ENCODE results near the gene FOSB.

The FOSB gene

DNA sequence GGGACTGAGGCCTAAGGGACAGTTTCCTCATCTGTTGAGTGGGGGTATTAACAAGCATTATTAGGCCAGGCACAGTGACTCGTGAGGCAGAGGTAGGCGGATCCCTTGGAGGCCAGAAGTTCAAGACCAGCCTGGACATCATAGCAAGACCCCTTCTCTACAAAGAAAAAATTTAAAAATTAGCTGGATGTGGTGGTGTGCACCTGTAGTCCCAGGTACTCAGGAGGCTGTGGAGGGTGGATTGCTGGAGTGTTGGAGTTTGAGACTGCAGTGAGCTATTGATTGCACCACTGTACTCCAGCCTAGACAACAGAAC, 11.3 kb upstream of the FOSB start:
- TF ChIP-seq TEAD4 (IDR thresholded peaks at IDR 0.05) (no peak), TCF12 (IDR thresholded peaks at IDR 0.05; ENCODE audit: low read depth) (no peak), NFIC (IDR thresholded peaks at IDR 0.05) (no peak)

DNA sequence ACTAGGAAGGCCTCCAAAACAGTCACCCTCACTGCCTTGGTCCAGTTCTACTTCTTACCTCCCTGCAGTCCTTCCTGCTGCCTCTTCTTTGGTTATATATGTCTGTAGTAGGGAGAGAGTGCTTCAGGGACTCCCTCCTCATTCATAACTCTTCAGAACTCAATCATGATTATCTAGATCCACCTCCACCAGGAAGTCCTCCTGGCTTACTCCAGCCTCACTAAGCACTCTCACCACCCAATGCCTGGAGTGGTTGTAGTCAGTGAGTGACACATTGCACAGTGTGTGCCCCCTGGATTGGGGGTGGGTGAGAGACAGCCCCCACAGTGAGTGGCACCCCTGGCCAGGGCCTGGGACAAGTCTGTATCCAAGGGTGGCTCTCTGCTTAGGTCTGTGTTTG, 10.0 kb upstream of the FOSB start:
- TF ChIP-seq, protein P1, sequence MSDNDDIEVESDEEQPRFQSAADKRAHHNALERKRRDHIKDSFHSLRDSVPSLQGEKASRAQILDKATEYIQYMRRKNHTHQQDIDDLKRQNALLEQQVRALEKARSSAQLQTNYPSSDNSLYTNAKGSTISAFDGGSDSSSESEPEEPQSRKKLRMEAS (IDR thresholded peaks at IDR 0.05), result no peak
- no peak for TF ChIP-seq EGR1 (IDR thresholded peaks at IDR 0.05)
- TF ChIP-seq EP300 (IDR thresholded peaks at IDR 0.05; ENCODE audit: borderline replicate concordance), result no peak
- TF ChIP-seq USF1 (IDR thresholded peaks at IDR 0.05), result no peak
- TF ChIP-seq, protein P2, sequence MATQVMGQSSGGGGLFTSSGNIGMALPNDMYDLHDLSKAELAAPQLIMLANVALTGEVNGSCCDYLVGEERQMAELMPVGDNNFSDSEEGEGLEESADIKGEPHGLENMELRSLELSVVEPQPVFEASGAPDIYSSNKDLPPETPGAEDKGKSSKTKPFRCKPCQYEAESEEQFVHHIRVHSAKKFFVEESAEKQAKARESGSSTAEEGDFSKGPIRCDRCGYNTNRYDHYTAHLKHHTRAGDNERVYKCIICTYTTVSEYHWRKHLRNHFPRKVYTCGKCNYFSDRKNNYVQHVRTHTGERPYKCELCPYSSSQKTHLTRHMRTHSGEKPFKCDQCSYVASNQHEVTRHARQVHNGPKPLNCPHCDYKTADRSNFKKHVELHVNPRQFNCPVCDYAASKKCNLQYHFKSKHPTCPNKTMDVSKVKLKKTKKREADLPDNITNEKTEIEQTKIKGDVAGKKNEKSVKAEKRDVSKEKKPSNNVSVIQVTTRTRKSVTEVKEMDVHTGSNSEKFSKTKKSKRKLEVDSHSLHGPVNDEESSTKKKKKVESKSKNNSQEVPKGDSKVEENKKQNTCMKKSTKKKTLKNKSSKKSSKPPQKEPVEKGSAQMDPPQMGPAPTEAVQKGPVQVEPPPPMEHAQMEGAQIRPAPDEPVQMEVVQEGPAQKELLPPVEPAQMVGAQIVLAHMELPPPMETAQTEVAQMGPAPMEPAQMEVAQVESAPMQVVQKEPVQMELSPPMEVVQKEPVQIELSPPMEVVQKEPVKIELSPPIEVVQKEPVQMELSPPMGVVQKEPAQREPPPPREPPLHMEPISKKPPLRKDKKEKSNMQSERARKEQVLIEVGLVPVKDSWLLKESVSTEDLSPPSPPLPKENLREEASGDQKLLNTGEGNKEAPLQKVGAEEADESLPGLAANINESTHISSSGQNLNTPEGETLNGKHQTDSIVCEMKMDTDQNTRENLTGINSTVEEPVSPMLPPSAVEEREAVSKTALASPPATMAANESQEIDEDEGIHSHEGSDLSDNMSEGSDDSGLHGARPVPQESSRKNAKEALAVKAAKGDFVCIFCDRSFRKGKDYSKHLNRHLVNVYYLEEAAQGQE (IDR thresholded peaks at IDR 0.05; ENCODE audit: low read depth), result no peak
- no peak for TF ChIP-seq TEAD4 (IDR thresholded peaks at IDR 0.05)
- TF ChIP-seq CREB1 (IDR thresholded peaks at IDR 0.05; ENCODE audit: low read depth), result no peak
- TF ChIP-seq FOXM1 (IDR thresholded peaks at IDR 0.05; ENCODE audit: borderline replicate concordance, low read depth), result no peak
- TF ChIP-seq RAD21 (IDR thresholded peaks at IDR 0.05; ENCODE audit: low read depth), result no peak
- TF ChIP-seq NFIC (IDR thresholded peaks at IDR 0.05), result no peak
- no peak for TF ChIP-seq TAF1 (IDR thresholded peaks at IDR 0.05; ENCODE audit: low read depth)
- no peak for TF ChIP-seq TCF12 (IDR thresholded peaks at IDR 0.05; ENCODE audit: low read depth)
- no peak for TF ChIP-seq CEBPB (IDR thresholded peaks at IDR 0.05)
- no peak for TF ChIP-seq ZBTB7A (IDR thresholded peaks at IDR 0.05; ENCODE audit: low read depth)
- TF ChIP-seq YY1 (IDR thresholded peaks at IDR 0.05; ENCODE audit: low read depth), result no peak

DNA sequence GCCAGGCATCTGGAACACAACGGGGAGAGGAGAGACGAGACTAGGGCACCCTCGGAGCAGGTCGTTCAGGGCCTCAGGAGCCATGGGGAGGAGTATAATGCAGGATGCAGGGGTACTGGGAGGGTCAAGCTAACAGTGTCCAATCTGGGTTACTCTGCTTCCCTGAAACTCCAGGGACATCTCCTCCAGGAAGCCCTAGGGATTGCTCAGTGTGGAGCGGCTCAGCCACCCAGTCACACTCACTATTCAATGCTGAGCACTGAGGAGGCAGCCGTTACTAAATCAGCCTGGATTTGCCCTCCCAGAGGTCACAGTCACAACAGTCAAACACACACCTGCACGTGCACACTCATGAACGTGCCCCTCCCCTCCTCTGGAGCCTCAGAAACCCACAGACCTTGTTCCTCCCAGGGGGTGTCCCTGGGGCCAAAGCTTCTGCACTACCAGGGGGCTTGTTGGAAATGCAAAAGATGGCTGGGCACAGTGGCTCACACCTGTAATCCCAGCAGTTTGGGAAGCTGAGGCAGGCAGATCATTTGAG, 6.9 kb upstream of the FOSB start:
- TF ChIP-seq TAF1 (IDR thresholded peaks at IDR 0.05; ENCODE audit: low read depth), result no peak
- TF ChIP-seq TEAD4 (IDR thresholded peaks at IDR 0.05), result no peak
- no peak for TF ChIP-seq USF1 (IDR thresholded peaks at IDR 0.05)
- no peak for TF ChIP-seq RAD21 (IDR thresholded peaks at IDR 0.05; ENCODE audit: low read depth)
- TF ChIP-seq, protein P2 (IDR thresholded peaks at IDR 0.05; ENCODE audit: low read depth), result no peak
- TF ChIP-seq ZBTB7A (IDR thresholded peaks at IDR 0.05; ENCODE audit: low read depth), result no peak
- no peak for TF ChIP-seq CREB1 (IDR thresholded peaks at IDR 0.05; ENCODE audit: low read depth)
- no peak for TF ChIP-seq YY1 (IDR thresholded peaks at IDR 0.05; ENCODE audit: low read depth)
- TF ChIP-seq TCF12 (IDR thresholded peaks at IDR 0.05; ENCODE audit: low read depth), result no peak
- TF ChIP-seq FOXM1 (IDR thresholded peaks at IDR 0.05; ENCODE audit: borderline replicate concordance, low read depth), result no peak
- no peak for TF ChIP-seq CEBPB (IDR thresholded peaks at IDR 0.05)
- TF ChIP-seq, protein P1 (IDR thresholded peaks at IDR 0.05), result no peak
- TF ChIP-seq EP300 (IDR thresholded peaks at IDR 0.05; ENCODE audit: borderline replicate concordance), result no peak
- TF ChIP-seq NFIC (IDR thresholded peaks at IDR 0.05), result no peak
- no peak for TF ChIP-seq EGR1 (IDR thresholded peaks at IDR 0.05)

- TF ChIP-seq NFIC (IDR thresholded peaks at IDR 0.05), result no peak
- TF ChIP-seq YY1 (IDR thresholded peaks at IDR 0.05; ENCODE audit: low read depth), result no peak
- TF ChIP-seq CEBPB (IDR thresholded peaks at IDR 0.05), result no peak
- TF ChIP-seq, protein P1 (IDR thresholded peaks at IDR 0.05), result no peak
- no peak for TF ChIP-seq RAD21 (IDR thresholded peaks at IDR 0.05; ENCODE audit: low read depth)
- TF ChIP-seq ZBTB7A (IDR thresholded peaks at IDR 0.05; ENCODE audit: low read depth), result no peak
- no peak for TF ChIP-seq TAF1 (IDR thresholded peaks at IDR 0.05; ENCODE audit: low read depth)
- TF ChIP-seq TEAD4 (IDR thresholded peaks at IDR 0.05), result no peak
- TF ChIP-seq CREB1 (IDR thresholded peaks at IDR 0.05; ENCODE audit: low read depth), result no peak
- TF ChIP-seq EGR1 (IDR thresholded peaks at IDR 0.05), result no peak
- TF ChIP-seq FOXM1 (IDR thresholded peaks at IDR 0.05; ENCODE audit: borderline replicate concordance, low read depth), result no peak
- TF ChIP-seq EP300 (IDR thresholded peaks at IDR 0.05; ENCODE audit: borderline replicate concordance), result no peak
- no peak for TF ChIP-seq USF1 (IDR thresholded peaks at IDR 0.05)
- TF ChIP-seq TCF12 (IDR thresholded peaks at IDR 0.05; ENCODE audit: low read depth), result no peak
- TF ChIP-seq, protein P2 (IDR thresholded peaks at IDR 0.05; ENCODE audit: low read depth), result no peak
Observed at GRCh38 chr19:45462174-45462573, 5.6 kb upstream of the FOSB start.
